HEK293T (cell line): ENCODE data around the gene ABCB4.

Experiments
- CTCF ChIA-PET: fragments of 350-600 bp; formaldehyde crosslinking; extraction: SDS; loops from one replicate; lab custom pipeline; 2021; ENCODE audit warnings: antibody characterized with exemption, inconsistent platforms; lab: Yijun Ruan, JAX
- POLR2A ChIA-PET: fragments of 350-600 bp; formaldehyde crosslinking; extraction: SDS; loops from one replicate; lab custom pipeline; 2020; ENCODE audit warnings: antibody characterized with exemption, inconsistent platforms; lab: Yijun Ruan, JAX
- DNase-seq: peaks from one replicate; pipeline ENCODE4 v3.0.0; 2012; ENCODE audit warnings: mixed read lengths; ENCODE audit errors: extremely low spot score
- ARNT ChIP-seq: fragments of 450-650 bp; IDR thresholded peaks from 2 replicates; pipeline ENCODE4 v1.6.1; 2017; ENCODE audit warnings: mild to moderate bottlenecking
- BHLHE40 ChIP-seq: fragments of 450-650 bp; IDR thresholded peaks from 2 replicates; pipeline ENCODE4 v1.6.1; 2016; ENCODE audit warnings: mild to moderate bottlenecking, moderate library complexity, borderline replicate concordance
- CTBP1 ChIP-seq: fragments of 450-650 bp; IDR thresholded peaks from 2 replicates; pipeline ENCODE4 v1.6.1; 2016; ENCODE audit warnings: borderline replicate concordance
- ELF4 ChIP-seq: fragments of 450-650 bp; IDR thresholded peaks from 2 replicates; pipeline ENCODE4 v1.6.1; 2017; ENCODE audit warnings: antibody characterized with exemption
- FOXA1 ChIP-seq: fragments of 450-650 bp; IDR thresholded peaks from 2 replicates; pipeline ENCODE4 v1.6.1; 2016; ENCODE audit warnings: mild to moderate bottlenecking
- FOXK2 ChIP-seq: fragments of 450-650 bp; IDR thresholded peaks from 2 replicates; pipeline ENCODE4 v1.6.1; 2016; ENCODE audit warnings: mild to moderate bottlenecking
- FOXM1 ChIP-seq: fragments of 450-650 bp; IDR thresholded peaks from 2 replicates; pipeline ENCODE4 v1.6.1; 2017; ENCODE audit warnings: mild to moderate bottlenecking, borderline replicate concordance
- HDGF ChIP-seq: fragments of 450-650 bp; IDR thresholded peaks from 2 replicates; pipeline ENCODE4 v1.6.1; 2017; ENCODE audit warnings: antibody characterized with exemption, borderline replicate concordance
- L3MBTL2 ChIP-seq: fragments of 450-650 bp; conservative IDR thresholded peaks from 2 replicates; pipeline ENCODE4 v1.6.1; 2016; ENCODE audit warnings: mild to moderate bottlenecking
- LEF1 ChIP-seq: fragments of 450-650 bp; IDR thresholded peaks from 2 replicates; pipeline ENCODE4 v1.6.1; 2017; ENCODE audit warnings: mild to moderate bottlenecking, borderline replicate concordance
- NFRKB ChIP-seq: fragments of 450-650 bp; IDR thresholded peaks from 2 replicates; pipeline ENCODE4 v1.6.1; 2016; ENCODE audit warnings: mild to moderate bottlenecking, moderate library complexity
- SP1 ChIP-seq: fragments of 450-650 bp; IDR thresholded peaks from 2 replicates; pipeline ENCODE4 v1.6.1; 2017
- SUZ12 ChIP-seq: fragments of 450-650 bp; IDR thresholded peaks from 2 replicates; pipeline ENCODE4 v1.6.1; 2016; ENCODE audit warnings: mild to moderate bottlenecking
- TARDBP ChIP-seq: fragments of 450-650 bp; IDR thresholded peaks from 2 replicates; pipeline ENCODE4 v1.6.1; 2016
- ZNF384 ChIP-seq: fragments of 450-650 bp; IDR thresholded peaks from 2 replicates; pipeline ENCODE4 v1.6.1; 2016
- TF ChIP-seq, protein P1 (sequence below): fragments of 450-650 bp; IDR thresholded peaks from 2 replicates; pipeline ENCODE4 v1.6.1; 2016

Gene ABCB4

DNA sequence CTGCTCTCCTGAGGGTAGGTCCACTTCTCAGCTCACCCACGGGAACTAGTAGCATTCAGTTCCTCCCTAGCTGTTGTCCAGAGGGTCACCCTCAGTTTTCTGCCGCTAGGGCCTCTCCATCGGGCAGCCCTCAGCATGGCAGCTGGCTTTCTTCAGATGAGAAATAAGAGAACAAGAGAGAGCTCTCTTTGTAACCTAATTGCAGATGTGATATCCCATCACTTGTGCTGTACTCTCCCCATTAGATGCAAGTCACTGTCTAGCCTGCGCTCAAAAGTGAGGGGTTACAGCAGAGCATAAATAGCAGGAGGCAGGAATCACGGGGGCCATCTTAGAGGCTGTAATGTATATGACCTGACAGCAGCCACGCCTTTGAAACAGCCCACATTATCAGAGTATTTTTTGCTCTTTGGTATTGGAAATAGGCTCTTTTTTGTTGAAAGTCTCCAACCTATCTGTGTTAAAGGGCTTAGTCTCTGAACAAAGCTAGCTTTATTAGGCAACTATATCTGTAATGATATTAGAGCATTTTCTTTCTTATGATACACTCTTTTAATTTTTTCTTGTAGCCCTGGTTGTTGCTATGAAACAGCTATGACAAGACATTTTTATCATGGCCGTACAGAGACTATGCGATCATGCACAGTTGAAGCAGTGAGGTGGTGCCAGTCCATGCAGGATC, 84.3 kb downstream of the ABCB4 start:
- CTCF ChIA-PET = no interaction called here
- POLR2A ChIA-PET = no interaction called here

DNA sequence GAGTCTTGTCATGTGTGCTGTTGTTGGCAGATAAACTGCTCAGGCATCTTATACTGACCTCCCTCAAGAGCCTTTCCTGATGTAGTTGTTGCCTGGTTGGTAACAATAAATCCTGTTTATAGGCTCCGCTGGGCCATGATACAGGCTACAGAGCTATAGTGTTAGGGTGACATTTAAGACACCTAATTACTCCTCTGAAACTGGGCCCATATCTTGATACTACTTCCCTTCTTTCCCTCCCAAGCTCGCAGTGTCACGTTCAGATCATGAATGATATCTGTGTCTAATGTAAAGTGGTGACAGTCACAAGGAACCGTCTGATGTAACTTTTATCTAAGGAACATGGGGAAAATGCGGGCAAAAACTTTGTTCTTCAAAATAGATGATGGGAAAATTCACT, 94.6 kb downstream of the ABCB4 start:
- TF ChIP-seq ARNT = no peak
- TF ChIP-seq L3MBTL2 = no peak
- TF ChIP-seq NFRKB = no peak
- TF ChIP-seq FOXM1 = no peak
- TF ChIP-seq, protein P1, sequence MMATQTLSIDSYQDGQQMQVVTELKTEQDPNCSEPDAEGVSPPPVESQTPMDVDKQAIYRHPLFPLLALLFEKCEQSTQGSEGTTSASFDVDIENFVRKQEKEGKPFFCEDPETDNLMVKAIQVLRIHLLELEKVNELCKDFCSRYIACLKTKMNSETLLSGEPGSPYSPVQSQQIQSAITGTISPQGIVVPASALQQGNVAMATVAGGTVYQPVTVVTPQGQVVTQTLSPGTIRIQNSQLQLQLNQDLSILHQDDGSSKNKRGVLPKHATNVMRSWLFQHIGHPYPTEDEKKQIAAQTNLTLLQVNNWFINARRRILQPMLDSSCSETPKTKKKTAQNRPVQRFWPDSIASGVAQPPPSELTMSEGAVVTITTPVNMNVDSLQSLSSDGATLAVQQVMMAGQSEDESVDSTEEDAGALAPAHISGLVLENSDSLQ = no peak
- no peak for TF ChIP-seq FOXA1
- no peak for TF ChIP-seq FOXK2
- TF ChIP-seq LEF1 = no peak
- no peak for TF ChIP-seq HDGF
- POLR2A ChIA-PET = no interaction called here
- no peak for DNase-seq
- CTCF ChIA-PET = no interaction called here

More for the DNA sequence above, 84.3 kb downstream of the ABCB4 start:
- no peak for DNase-seq
- TF ChIP-seq LEF1 (no peak), L3MBTL2 (no peak), HDGF (no peak), SUZ12 (no peak), ZNF384 (no peak), FOXA1 (no peak), FOXM1 (no peak), TARDBP (no peak), NFRKB (no peak), FOXK2 (no peak), ELF4 (no peak), CTBP1 (no peak), ARNT (no peak), BHLHE40 (no peak), SP1 (no peak)
- TF ChIP-seq, protein P1 = no peak

DNA sequence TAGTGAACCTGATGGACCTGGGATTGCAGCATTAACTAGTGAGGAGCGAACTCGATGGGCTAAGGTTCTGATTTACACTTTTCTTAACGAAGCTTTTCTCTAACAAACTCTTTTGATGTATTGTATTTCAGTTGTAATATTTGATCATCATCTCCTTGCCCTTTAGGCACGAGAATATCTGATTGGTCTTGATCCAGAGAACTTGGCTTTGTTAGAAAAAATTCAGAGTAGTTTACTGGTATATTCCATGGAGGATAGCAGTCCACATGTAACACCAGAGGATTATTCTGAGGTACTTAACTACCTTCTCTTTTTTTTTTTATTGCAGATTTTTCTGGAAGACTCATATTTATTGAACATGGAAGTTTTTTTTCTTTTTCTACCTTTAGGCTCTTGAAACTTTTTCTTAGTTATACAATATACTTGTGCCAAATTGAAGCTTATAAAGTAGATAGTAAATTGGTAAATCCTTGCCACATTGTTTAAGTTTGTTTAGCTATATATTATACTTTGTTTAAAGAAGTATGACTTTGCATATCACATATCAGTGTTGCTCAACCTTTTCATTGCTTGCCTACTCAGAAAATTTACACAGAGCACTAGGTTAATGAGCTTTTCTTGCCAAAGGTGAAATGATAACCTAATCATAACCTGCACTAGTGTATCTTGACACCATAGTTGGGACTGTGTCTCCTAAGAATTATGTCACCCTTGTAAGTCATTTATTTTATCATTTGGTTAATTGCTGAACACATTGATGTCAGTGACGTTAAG, 99.6 kb downstream of the ABCB4 start:
- TF ChIP-seq ZNF384 = no peak
- TF ChIP-seq SP1 = no peak
- TF ChIP-seq, protein P1 = no peak
- TF ChIP-seq TARDBP = no peak
- TF ChIP-seq BHLHE40 = no peak
- no peak for TF ChIP-seq ELF4
- TF ChIP-seq FOXA1 = no peak
- TF ChIP-seq ARNT = no peak
- no peak for DNase-seq
- CTCF ChIA-PET = no interaction called here
- POLR2A ChIA-PET = no interaction called here

DNA sequence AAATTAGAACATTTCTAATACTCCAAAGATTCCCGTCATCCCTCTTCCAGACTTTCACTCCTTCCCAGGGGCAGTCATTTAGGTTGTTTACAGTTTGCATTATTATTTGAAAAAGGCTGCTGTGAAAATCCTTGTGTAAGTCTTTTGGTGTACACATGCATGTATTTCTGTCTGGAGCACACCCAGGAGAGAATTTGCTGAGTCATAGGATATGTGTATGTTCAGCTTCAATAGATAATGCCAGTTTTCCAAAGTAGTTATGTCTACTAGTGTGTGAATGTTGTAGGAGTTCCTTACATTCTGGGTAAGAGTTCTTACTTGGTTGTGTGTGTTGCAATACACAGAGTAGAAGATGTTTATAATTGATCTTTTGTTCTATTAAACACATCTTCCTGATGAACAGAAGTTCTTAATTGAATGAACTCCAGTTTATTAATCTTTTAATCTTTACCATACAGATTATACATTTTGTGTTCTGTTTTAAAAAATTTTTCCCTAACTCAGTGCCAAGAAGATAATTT, 104.8 kb downstream of the ABCB4 start:
- POLR2A ChIA-PET = no interaction called here
- CTCF ChIA-PET = no interaction called here
- DNase-seq = no peak
- TF ChIP-seq FOXM1 (no peak), L3MBTL2 (no peak), SP1 (no peak)
- TF ChIP-seq, protein P1 = no peak

DNA sequence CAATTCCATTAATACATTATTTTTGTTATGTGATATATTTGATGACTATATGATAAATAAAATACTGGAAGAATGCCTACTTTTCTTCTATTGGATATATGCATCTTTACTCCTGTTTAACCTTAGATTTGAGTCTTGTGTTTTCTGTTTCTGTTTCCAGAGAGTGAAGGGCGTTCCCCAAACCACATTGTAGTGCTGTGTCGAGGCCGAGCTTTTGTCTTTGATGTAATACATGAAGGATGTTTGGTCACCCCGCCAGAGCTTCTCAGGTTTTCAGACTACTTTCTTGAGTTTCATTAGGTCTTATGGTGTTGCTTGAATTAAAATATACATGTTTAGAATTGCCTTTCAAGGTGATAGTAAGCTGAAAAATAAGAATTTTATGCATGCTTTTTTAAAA, 106.3 kb downstream of the ABCB4 start:
- TF ChIP-seq FOXK2 (no peak), HDGF (no peak), ARNT (no peak), NFRKB (no peak), SP1 (no peak), SUZ12 (no peak), L3MBTL2 (no peak), LEF1 (no peak), CTBP1 (no peak), FOXA1 (no peak), ZNF384 (no peak)
- TF ChIP-seq, protein P1 = no peak
- no peak for DNase-seq

More for the DNA sequence above, 106.3 kb downstream of the ABCB4 start:
- POLR2A ChIA-PET = no interaction called here
- CTCF ChIA-PET = no interaction called here
